Lung (tissue), 12 donors: ENCODE data around the gene RBM44. TPM values are rescaled to one million over a fixed set of nuclear protein-coding genes. Genes with fewer than 3 reads are reported as not detected.

Experiments
- ATAC-seq: fragments of 200-7000 bp; cut with Tn5 transposase; one replicate; pipeline ENCODE4 v1.9.1; 2020; ENCODE audit warnings: moderate number of reproducible peaks; ENCODE audit not compliant: insufficient read depth, low FRiP score
- DNase-seq, 3 donors: peaks; one replicate each; pipeline ENCODE4 v3.0.0-alpha.2; 2013 to 2017
- H3K27ac ChIP-seq, 2 donors: one replicate each; pipeline ENCODE4 v1.5.1; 2013; ENCODE audit warnings: mild to moderate bottlenecking in 2 of 2, moderate library complexity in 2 of 2, control low read depth in 1 of 2, inconsistent platforms in 1 of 2, low read depth in 1 of 2, low read length in 1 of 2
- H3K27me3 ChIP-seq, 3 donors: one replicate each; pipeline ENCODE4 v1.5.1; 2013; ENCODE audit warnings: low read length in 2 of 3; ENCODE audit not compliant: control insufficient read depth in 3 of 3, insufficient read depth in 3 of 3
- H3K36me3 ChIP-seq, 4 donors: one replicate each; pipeline ENCODE4 v1.5.1; 2013; ENCODE audit warnings: low read length in 4 of 4, mild to moderate bottlenecking in 1 of 4, moderate library complexity in 1 of 4; ENCODE audit not compliant: control insufficient read depth in 4 of 4, insufficient read depth in 4 of 4
- H3K4me1 ChIP-seq, 5 donors: one replicate each; pipeline ENCODE4 v1.5.1; 2013; ENCODE audit warnings: low read length in 5 of 5, mild to moderate bottlenecking in 2 of 5, moderate library complexity in 1 of 5; ENCODE audit not compliant: control insufficient read depth in 5 of 5, insufficient read depth in 5 of 5
- H3K4me3 ChIP-seq: one replicate; pipeline ENCODE4 v1.5.1; 2013; ENCODE audit warnings: mild to moderate bottlenecking, control low read depth, moderate library complexity
- H3K9ac ChIP-seq, 2 donors: one replicate each; pipeline ENCODE4 v1.5.1; 2013; ENCODE audit warnings: low read length in 2 of 2, control low read depth in 1 of 2; ENCODE audit not compliant: insufficient read depth in 1 of 2
- H3K9me3 ChIP-seq, 4 donors: one replicate each; pipeline ENCODE4 v1.5.1; 2013; ENCODE audit warnings: low read length in 3 of 4, mild to moderate bottlenecking in 1 of 4, moderate library complexity in 1 of 4; ENCODE audit not compliant: control insufficient read depth in 4 of 4, insufficient read depth in 3 of 4
- WGBS, 2 donors: extraction: QIAGEN DNeasy Blood & Tissue Kit; methylation state at CpG; one replicate each; pipeline ENCODE4 v1.1.7; 2013; 5-methylcytosine and 5-hydroxymethylcytosine counted together
- polyA plus RNA-seq, 2 donors: library from polyadenylated mRNA; stranded (reverse); fragments of 200-250 nt; gene quantifications; one replicate each; pipeline ENCODE4 v1.2.1, GENCODE V29; 2013
- total RNA-seq, 2 donors: library from RNA; depleted of rRNA in 1 of 2; stranded (reverse); fragments of >200 nt in 1 of 2; gene quantifications; one replicate each; pipeline ENCODE4 v1.2.1, GENCODE V29; 2014 to 2021
- TF ChIP-seq, protein P1 (sequence below): IDR thresholded peaks from 2 replicates; pipeline ENCODE4 v1.5.1; 2012; ENCODE audit warnings: mild to moderate bottlenecking; ENCODE audit errors: control extremely low read depth, extremely low read depth
- donor health status: control.
- donor health status: control.
- donor health status: Bipolar disorder and iron deficiency.
- donor health status: healthy.
- donor health status: DM: yes; HTN: yes; CAD: no.

RBM44 gene
- total and polyA plus RNA-seq, 4 donors, result 0.26 to 4.0 (median 0.88) TPM

DNA sequence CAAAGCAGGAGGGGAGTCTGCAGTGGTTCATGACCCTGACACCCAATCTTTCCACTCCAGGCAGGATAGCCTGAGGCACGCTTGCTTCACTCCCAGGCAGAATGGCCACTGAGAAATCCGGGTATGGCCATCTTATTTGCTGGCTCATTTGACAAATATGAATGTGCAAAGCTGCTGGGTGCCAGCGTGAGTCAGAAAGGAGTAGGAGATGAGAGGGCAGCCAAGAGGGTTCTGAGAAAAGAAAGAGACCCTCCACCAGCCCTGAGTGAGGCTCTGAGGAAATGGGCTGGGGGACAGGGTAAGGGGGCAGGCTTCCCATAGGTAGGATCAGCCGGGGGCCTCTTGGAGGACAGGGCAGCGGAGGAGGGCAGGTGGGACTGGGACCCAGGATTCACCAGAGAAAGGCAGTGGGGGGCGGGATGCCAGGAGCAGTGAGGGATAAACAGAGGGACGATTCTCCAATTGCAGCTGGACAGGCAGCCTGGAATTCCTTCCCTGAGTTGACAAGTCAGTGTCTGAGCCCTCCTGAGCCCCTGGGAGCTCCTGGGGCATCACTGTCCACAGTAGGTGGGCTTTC lies 76.1 kb downstream of the RBM44 start:
- no peaks in the 10 kb centered on the region for H3K36me3 ChIP-seq
- DNase-seq, result no peak
- no peak overlapping the region for H3K9ac ChIP-seq
- H3K4me1 ChIP-seq, result peaks cover 0 to 17% (median 0%) of the 10 kb centered on the region in 5 donors
- TF ChIP-seq, protein P1, sequence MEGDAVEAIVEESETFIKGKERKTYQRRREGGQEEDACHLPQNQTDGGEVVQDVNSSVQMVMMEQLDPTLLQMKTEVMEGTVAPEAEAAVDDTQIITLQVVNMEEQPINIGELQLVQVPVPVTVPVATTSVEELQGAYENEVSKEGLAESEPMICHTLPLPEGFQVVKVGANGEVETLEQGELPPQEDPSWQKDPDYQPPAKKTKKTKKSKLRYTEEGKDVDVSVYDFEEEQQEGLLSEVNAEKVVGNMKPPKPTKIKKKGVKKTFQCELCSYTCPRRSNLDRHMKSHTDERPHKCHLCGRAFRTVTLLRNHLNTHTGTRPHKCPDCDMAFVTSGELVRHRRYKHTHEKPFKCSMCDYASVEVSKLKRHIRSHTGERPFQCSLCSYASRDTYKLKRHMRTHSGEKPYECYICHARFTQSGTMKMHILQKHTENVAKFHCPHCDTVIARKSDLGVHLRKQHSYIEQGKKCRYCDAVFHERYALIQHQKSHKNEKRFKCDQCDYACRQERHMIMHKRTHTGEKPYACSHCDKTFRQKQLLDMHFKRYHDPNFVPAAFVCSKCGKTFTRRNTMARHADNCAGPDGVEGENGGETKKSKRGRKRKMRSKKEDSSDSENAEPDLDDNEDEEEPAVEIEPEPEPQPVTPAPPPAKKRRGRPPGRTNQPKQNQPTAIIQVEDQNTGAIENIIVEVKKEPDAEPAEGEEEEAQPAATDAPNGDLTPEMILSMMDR, result no peak
- H3K4me3 ChIP-seq, result no peak overlapping the region
- H3K27ac ChIP-seq, result peak overlapping the region in 1 of 2 donors; percentile 25
- peak; percentile 30 for ATAC-seq
- WGBS, 2 donors, result 84 to 90% methylated on average over 7 of the region's 7 CpGs
- no peaks in the 10 kb centered on the region for H3K27me3 ChIP-seq
- no peaks in the 10 kb centered on the region for H3K9me3 ChIP-seq

DNA sequence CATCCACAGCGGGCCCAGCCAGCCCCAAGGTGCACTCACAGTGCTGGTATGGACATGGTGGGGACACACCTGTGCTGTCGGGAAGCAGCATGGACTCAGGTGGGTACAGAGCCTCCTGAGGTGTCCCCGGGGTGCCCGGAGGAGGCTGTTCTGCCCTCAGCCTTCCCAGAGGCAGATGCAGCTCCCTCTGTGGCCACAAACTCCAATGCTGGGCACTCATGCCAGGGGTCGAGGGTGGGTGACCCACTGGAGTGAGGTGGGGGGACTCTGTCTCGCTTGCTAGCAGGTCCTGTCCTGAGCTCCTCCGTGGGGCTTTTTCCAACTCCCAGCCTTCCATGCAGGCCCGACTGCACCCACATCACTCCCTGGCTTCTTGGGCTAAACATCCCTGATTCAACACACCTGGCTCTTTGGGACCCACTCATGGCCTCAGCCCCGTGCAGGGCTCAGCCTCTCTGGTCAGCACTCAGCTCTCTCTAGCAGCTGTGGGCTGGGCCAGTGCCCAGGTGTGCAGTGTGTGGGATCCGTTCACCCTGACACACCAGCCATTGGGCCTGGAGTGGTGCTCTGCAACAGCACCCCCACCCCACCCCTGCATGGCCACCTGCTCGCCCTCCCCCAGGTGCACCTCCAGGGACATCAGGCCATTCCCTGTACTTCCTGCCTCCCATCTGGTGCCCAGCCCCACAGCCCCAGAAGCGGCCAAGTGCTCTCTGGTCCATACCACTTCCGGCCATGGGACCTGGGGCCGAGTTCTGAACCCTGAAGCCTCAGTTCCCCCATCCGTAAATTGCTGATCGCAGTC lies 76.9 kb downstream of the RBM44 start:
- no peaks in the 10 kb centered on the region for H3K27me3 ChIP-seq
- H3K9ac ChIP-seq, result no peak overlapping the region
- WGBS, 2 donors, result 83 to 94% methylated on average over 15 to 16 of the region's 16 CpGs
- peaks cover 0 to 17% (median 0%) of the 10 kb centered on the region in 5 donors for H3K4me1 ChIP-seq
- DNase-seq (no peak), ATAC-seq (no peak)
- no peak overlapping the region for H3K4me3 ChIP-seq
- TF ChIP-seq, protein P1, result no peak
- H3K27ac ChIP-seq, result peak overlapping the region in 1 of 2 donors; percentile 25
- H3K36me3 ChIP-seq, result no peaks in the 10 kb centered on the region
- H3K9me3 ChIP-seq, result no peaks in the 10 kb centered on the region

DNA sequence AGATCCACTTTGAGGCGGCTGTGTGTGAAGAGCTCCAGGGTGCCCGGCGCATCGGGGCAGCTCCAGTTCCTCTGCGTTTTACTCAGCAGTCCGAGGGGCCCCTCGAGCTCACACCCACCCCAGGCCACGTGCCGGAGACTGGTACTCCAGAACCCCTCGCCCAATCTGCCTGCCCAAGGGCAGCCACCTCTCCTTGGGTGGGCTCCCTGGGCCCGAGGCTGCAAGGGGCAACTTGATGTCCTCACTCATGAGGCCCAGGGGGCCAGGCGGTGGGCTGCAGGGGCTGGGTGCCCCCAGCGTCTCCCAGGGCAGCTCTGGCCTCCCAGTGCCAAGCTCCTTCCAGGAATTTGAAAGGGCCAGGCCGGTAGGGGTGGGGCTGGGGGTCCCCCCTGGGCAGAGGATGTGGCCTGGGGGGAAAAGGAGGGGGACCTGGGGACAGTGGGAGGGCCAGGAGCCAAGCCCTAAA lies 77.5 kb downstream of the RBM44 start:
- Histone ChIP-seq H3K27me3 (no peaks in the 10 kb centered on the region), H3K36me3 (no peaks in the 10 kb centered on the region), H3K4me1 (peaks cover 0 to 15% (median 0%) of the 10 kb centered on the region in 5 donors), H3K4me3 (no peak overlapping the region), H3K9ac (no peak overlapping the region), H3K9me3 (no peaks in the 10 kb centered on the region), H3K27ac (peak overlapping the region in 1 of 2 donors; percentile 49)
- ATAC-seq (no peak), DNase-seq (no peak)
- TF ChIP-seq, protein P1, result no peak
- WGBS, 2 donors, result 83 to 91% methylated on average over 14 of the region's 14 CpGs
